ENCODE results near the gene ARNT2.
"Not testable (repeated sequence)": the region's sequence is repeated elsewhere in the genome, so short reads cannot be mapped to it uniquely, and the experiment has no call there.

Gene ARNT2

DNA sequence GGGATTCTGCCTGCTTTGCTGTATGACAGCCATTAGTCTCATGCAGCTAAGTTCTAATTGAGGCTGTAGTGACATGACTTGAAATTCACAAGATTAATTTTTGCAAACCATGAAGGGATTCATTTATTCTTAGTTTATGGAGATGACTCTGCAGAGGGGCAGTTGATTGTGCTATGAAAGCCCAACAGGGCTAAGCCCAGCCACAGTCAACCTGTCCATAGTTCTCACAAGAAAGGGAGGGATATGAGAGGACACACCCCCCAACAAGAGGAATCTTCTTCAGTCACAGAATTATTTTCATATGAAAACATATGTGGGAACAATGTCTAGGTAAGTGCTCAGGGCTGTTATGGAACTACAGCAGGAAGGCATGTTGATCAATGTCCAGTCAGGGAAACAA is 229.0 kb downstream of the ARNT2 start:
- no peak for DNase-seq

DNA sequence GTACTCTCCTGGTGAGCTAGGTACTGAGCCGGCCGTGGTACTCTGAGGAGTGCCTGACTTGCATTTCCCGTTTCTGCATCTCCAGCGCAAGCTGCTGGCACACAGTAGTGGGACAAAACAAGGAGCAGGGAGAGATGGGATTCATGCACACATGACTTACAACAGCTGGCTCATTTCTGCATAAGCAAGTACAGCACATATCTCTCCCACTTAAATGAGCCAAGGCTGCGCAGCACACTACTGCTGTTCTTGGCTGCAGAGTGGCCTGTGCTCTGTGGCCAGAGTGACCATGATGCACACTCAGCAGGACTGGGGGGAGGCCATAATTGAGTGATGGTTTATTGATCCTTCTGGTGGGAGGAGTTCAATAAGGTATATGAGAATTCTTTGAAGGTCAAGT is 231.8 kb downstream of the ARNT2 start:
- no peak for DNase-seq

DNA sequence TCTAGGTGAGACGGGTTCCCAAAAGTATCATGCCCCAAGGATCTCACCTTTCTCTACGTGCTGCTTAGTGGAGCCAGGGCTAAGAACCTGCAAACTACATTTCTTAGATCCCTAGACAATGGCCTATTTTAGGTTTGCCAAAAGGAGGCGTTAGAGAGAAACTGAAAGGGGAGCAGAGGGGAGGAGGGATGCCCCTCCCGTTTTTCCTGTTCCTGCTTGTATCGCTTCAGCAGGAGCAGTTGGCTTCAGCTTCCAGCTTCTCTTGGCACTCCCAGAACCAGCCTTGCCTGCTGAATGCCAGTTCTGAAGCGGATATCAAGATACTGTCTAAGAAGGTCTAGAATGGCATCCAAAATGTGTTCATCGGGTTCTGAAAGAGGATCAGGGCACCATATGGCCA is 232.5 kb downstream of the ARNT2 start:
- DNase-seq = no peak

DNA sequence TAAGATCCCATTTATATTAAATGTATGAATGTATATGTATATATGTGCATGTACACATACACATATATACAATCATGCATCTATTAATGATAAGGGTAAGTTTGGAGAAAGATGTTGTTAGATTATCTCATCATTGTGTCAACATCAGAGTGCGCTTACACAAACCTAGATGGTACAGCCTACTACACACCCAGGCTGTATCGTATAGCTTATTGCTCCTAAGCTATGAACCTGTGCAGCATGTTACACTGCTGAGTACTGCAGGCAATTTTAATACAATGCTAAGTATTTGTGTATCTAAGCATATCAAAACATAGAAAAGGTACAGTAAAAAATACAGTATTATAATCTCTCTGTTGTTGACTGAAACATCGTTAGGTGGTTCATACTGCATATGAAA is 233.6 kb downstream of the ARNT2 start:
- no peak for DNase-seq

DNA sequence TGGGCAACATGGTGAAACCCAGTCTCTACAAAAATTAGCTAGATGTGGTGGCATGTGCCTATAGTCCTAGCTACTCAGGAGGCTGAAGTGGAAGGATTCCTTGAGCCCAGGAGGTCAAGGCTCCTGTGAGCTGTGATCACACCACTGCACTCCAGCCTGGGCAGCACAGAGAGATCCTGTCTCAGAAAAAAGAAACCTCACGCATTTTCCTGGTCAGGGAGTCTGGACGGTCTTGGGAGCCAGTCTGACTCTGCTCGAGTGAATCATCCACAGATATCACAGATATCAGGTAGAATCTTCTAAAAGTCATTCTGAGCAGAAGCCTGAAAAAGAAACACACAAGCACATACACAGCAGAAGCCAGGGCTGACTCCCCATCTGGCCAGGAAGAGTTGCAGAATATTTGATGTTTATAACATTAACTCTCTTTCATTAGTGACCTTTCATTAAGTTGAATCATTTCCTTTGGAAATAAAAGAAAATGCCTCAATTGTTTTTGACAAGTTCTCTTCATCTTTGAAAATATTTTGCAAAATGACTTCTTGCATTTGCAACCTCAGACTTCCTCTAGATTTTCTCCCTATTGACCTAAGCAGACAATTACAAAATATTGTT is 234.5 kb downstream of the ARNT2 start:
- DNase-seq = no peak

DNA sequence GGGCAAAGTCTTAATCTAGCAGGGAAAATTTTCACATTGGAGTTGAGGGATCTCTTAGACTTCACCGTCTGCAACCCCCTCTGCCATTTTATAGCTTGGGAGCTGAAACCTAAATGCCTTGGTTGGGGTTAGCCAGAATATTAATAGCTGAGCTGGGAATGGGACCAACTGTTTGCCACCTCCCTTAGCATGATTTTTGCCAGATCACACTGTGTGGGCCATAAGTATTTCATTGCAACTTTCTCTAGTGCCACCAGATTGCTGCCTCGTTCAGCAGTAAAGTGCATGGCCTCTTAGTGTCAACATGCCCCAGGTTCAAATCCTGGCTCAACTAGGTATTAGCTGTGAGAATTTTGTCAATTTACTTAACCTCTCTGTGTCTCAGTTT is 235.0 kb downstream of the ARNT2 start:
- no peak for DNase-seq

DNA sequence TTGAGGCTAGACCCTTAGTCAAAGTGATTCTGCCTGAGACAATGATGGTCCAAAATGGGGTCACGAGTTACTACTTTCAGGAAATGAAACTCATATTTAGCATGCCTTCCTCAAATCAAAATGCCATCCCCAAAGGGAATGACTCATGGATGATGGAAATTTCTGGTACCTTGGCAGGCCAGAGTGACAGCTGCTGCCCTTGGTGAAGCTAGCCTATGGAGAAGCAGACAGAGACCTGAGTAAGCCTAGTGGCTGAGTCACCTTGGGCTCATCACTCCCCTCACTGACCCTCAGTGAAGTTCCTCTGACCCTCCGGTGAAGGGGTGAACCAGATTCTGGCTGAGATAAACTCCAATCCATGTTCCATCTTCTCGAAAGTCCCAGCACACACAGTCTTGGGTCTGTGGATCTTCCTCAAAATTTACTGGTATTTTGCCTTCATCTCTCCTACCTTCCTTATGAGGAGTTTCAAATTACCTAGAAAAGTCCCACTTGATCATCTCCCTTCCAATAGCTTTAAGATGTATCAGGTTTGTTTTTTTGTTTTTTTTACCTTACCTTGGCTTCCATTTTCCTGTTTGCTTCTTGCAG is 236.4 kb downstream of the ARNT2 start:
- no peak for DNase-seq

DNA sequence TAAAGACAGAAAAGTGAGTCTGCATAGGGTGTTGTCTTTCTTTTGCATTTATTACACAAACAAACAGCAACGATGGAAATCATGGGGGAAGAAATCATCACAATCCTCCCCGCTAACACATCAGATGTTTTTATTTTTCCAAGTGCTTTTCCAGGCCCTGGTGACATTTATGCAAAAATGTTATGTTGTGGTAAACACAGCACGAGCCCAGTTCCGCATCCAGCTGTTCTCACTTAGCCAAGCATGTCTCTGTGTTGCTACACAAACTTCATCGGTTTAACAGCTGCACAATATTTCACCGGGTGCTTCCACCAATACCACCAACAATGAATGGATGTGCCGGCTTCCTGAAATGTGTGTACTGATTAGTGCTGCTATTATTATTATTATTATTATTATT is 237.2 kb downstream of the ARNT2 start:
- no peak for DNase-seq

DNA sequence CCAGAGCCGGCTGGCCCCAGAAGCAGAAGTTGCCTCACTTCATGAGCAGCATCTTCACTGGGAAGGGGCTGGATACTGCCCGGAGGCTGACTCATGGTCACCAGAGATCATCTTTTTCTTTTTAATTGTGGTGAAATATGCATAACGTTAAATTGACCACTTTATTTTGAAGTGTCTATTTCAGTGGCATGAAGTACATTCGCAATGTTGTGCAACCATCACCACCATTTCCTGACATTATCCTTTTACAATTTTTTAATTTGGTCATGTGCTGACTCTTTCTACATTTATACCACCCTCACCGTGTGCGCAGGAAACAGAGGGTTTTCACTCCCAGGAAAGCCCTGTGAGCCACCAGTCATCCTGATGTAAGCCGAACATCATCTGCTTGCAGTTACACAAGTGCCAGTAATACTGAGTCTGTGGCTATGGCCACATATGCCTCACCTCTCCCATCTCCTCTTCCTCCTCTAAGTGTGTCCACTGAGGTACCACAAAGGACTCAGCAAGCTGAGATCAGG is 239.3 kb downstream of the ARNT2 start:
- no peak for DNase-seq

DNA sequence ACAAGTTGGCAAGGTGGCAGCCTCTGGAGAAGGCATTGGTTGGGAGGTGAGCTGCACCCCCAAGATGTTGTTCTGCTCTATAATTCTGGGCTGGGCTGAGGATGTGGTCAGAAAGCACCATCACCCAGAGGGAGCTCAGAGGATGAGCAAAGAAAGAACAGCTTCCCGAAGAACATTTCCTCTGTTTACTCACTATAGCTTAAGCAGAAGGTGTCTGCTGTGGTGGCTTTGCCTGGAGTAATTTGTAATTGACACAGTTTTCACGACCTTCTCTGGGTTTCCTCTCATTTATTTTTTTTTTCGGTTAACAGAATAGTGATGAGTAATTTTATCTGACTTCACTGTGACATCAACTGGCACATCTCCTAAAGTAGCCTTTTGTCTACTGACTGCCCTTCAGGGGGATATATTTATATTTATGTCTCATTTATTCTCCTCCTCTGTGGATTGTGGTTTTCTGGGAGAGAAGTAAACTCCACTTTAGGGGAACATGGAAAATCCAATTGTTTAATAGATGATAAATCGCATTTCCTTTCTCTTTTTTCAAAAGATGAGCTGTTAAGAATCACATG is 241.4 kb downstream of the ARNT2 start:
- no peak for DNase-seq

DNA sequence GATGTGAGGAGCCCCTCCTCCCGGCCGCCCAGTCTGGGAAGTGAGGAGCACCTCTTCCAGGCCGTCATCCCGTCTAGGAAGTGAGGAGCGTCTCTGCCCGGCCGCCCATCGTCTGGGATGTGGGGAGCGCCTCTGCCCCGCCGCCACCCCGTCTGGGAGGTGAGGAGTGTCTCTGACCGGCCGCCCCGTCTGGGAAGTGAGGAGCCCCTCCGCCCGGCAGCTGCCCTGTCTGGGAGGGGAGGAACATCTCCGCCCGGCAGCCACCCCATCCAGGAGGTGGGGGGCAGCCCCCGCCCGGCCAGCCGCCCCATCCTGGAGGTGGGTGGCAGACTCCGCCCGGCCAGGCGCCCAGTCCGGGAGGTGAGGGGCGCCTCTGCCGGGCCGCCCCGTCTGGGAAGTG is 243.2 kb downstream of the ARNT2 start:
- not testable (repeated sequence) for DNase-seq
